ENCODE data around the gene PCP4. TPM values are rescaled to one million over a fixed set of nuclear protein-coding genes. Genes with fewer than 3 reads are reported as not detected.

PCP4 gene
- total and polyA plus RNA-seq, 10 of the 15 experiments (the other 5 are each of a cell fraction or from before 2014, with no cell fraction given), result not detected

GRCh38 chr21:39837861-39838359 lies 29.3 kb upstream of the PCP4 start:
- H3K4me2 ChIP-seq (ENCODE audit: control insufficient read depth, insufficient read depth), result no peak overlapping the region
- no peaks in the 10 kb centered on the region for H4K20me1 ChIP-seq (ENCODE audit: control insufficient read depth, insufficient read depth)
- H3K4me3 ChIP-seq, result no peak overlapping the region
- ChIA-PET RAD21 (ENCODE audit: unreplicated experiment) (no interaction called here), CTCF (no interaction called here), POLR2A (no interaction called here), SMC1A (ENCODE audit: uncharacterized antibody, unreplicated experiment) (no interaction called here)
- H3K79me2 ChIP-seq (ENCODE audit: control insufficient read depth, insufficient read depth, low read length), result no peaks in the 10 kb centered on the region
- H3K9ac ChIP-seq (ENCODE audit: control insufficient read depth, insufficient read depth, low read length), result no peak overlapping the region
- no peak overlapping the region for H3K27ac ChIP-seq (ENCODE audit: control insufficient read depth, insufficient read depth)
- FAIRE-seq, result no peak
- 2% methylated on average over 4 of the region's 4 CpGs for WGBS (ENCODE audit: insufficient coverage, insufficient replicate concordance, low lambda C conversion rate, missing lambda C conversion rate)
- intact Hi-C loops (cut with micrococcal nuclease; ENCODE audit: unreplicated experiment) (no loop called here), in situ Hi-C loops (cut with MboI) (no loop called here)
- no peak for TF ChIP-seq RCOR1 (conservative IDR thresholded peaks at IDR 0.05; ENCODE audit: low read depth, low read length)
- TF ChIP-seq ELK1 (IDR thresholded peaks at IDR 0.05; ENCODE audit: low read depth, low read length), result no peak
- no peak for TF ChIP-seq SREBF1 (IDR thresholded peaks at IDR 0.05; ENCODE audit: low read length)
- TF ChIP-seq CREM (IDR thresholded peaks at IDR 0.05; ENCODE audit: low read depth), result no peak
- no peak for TF ChIP-seq NR2C2 (IDR thresholded peaks at IDR 0.05; ENCODE audit: borderline replicate concordance, control insufficient read depth, insufficient read length, low read depth)
- no peak for TF ChIP-seq MYC (IDR thresholded peaks at IDR 0.05; ENCODE audit: insufficient read depth, insufficient read length, insufficient replicate concordance, low read length, severe bottlenecking)
- no peak for TF ChIP-seq PBX3 (IDR thresholded peaks at IDR 0.05; ENCODE audit: insufficient replicate concordance, low read depth, low read length)
- no peak for TF ChIP-seq SIN3A (IDR thresholded peaks at IDR 0.05; ENCODE audit: low read depth, low read length)
- TF ChIP-seq CTCF (IDR thresholded peaks at IDR 0.05 in 2 of 3, conservative IDR thresholded peaks at IDR 0.05 in 1 of 3; ENCODE audit: control insufficient read depth in 2 of 3, extremely low read depth in 1 of 3, insufficient read depth in 1 of 3, low read depth in 3 of 3, low read length in 3 of 3), result no peak
- no TSS peak for BruUV-seq (replicated peaks)
- H3K27me3 ChIP-seq (replicated peaks in 1 of 2; ENCODE audit: control insufficient read depth in 2 of 2, insufficient read depth in 2 of 2, low read length in 1 of 2), result no peaks in the 10 kb centered on the region
- H3K36me3 ChIP-seq (ENCODE audit: control insufficient read depth in 2 of 2, insufficient read depth in 2 of 2, low read length in 1 of 2), result no peaks in the 10 kb centered on the region
- H3K4me1 ChIP-seq (ENCODE audit: control insufficient read depth, insufficient read depth, low read length), result no peaks in the 10 kb centered on the region
- DNase-seq (ENCODE audit: low read depth, low spot score), result no peak
- H2AFZ ChIP-seq (ENCODE audit: control insufficient read depth, low read depth, low read length), result no peak overlapping the region
- ATAC-seq, result no peak
- H3K9me3 ChIP-seq (replicated peaks; ENCODE audit: control insufficient read depth, insufficient read depth, low read length), result no peaks in the 10 kb centered on the region; the same call in 2 of the 3 replicates
